Ovary (tissue), 3 donors: ENCODE measurements around the gene PBX1.

ENCODE experiments used
- CTCF ChIP-seq, 3 donors: fragments of 450-650 bp in 2 of 3; fragments of 200-600 bp in 1 of 3; IDR thresholded peaks; one replicate each; pipeline versions ENCODE4 v1.5.1 to v1.8.0; 2016 to 2022; ENCODE audit warnings: antibody characterized with exemption in 3 of 3, mild to moderate bottlenecking in 1 of 3
- POLR2A ChIP-seq: fragments of 450-650 bp; IDR thresholded peaks from one replicate; pipeline ENCODE4 v1.6.1; 2017; ENCODE audit warnings: antibody characterized with exemption, mild to moderate bottlenecking, moderate library complexity
- donor health status: DM: no; HTN: no; CAD: no.

- TF ChIP-seq CTCF (IDR thresholded peaks at IDR 0.05): no peak
- no peak for TF ChIP-seq POLR2A
These were observed 50.1 kb downstream of the PBX1 start for GRCh38 chr1:164609089-164609488.
